ENCODE data around the gene CFAP61.
A peak's percentile ranks its signal among the peaks of the same experiment; 100 is the strongest.

Gene CFAP61

GRCh38 chr20:20405623-20406022 is 353.3 kb downstream of the CFAP61 start:
- H3K4me3 ChIP-seq (ENCODE audit: low read depth, low read length) = no peak overlapping the region
- no peak for TF ChIP-seq CTCF (IDR thresholded peaks at IDR 0.05; ENCODE audit: borderline replicate concordance, insufficient read depth, low read depth, low read length)

GRCh38 chr20:20406306-20406705 is 354.0 kb downstream of the CFAP61 start:
- no peak for TF ChIP-seq CTCF (IDR thresholded peaks at IDR 0.05; ENCODE audit: borderline replicate concordance, insufficient read depth, low read depth, low read length)
- H3K4me3 ChIP-seq (ENCODE audit: low read depth, low read length) = no peak overlapping the region

DNA sequence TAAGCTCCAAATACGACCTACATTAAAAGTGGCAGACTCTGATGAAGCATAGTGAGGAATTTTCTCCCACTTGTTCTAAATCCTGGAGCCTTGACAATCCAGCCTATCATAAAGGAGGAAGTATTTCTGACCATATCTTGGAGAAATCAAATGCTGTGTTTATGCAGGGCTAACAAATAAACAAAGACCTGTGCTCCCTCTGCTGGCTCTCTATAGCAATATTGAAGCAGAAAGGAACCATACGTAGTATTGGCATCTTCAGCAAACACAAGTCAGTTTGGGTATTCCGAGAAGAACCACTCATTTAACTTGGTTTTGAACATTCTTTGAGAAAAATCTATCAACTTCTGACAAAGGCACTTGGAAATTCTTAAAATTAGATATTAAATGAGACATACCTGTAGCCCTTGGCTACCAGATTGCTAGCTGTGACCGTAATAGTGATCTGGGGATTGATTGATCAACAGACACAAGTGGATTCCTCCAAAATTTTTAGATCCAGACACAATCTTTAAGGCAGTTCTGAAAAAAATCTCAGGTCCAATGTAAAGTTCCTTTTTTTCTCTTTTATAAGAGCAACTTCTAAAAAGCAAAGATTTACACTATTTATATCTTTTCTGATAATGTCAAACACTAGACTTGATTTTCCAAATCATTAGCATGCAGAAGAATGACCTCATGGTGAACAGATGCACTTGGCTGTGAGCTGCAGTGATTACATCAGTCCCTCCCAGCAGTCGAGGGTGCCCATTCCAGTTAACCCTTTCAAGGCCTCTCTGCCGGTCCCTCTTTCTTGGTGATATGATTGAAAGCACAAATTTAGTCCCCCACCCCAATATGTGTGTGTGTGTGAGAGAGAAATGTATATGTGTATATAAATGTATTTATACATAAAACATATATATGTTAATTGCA is 355.8 kb downstream of the CFAP61 start:
- 0 out of 2 replicates have a peak, but pooled peaks have one; percentile 3 for TF ChIP-seq CTCF (IDR thresholded peaks at IDR 0.05; ENCODE audit: borderline replicate concordance, insufficient read depth, low read depth, low read length)
- H3K4me3 ChIP-seq (ENCODE audit: low read depth, low read length) = no peak overlapping the region

DNA sequence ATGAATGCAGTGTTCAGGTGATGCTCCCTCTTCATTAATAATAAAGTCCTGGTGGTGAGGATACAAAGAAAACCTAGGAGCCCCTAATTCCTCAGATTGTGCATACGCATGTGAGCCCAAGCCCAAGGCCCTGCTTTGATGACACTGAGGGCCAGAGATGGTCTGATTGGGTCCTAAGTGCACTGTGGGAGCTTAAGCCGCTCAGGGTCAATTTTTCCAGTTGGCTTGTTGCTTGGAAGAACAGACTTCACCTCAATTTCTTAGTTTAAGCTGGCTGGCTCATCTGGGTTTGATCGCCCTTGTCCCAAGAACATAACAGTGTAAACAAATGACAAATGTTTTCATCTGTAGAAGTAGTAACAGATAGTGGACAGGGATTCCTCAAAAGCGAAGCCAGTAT is 357.0 kb downstream of the CFAP61 start:
- TF ChIP-seq CTCF (IDR thresholded peaks at IDR 0.05; ENCODE audit: borderline replicate concordance, insufficient read depth, low read depth, low read length) = no peak
- H3K4me3 ChIP-seq (ENCODE audit: low read depth, low read length) = no peak overlapping the region
